GM18498 (cell line): ENCODE results near the gene PSMB4.
"Not testable (repeated sequence)": the region's sequence is repeated elsewhere in the genome, so short reads cannot be mapped to it uniquely, and the experiment has no call there.

Source experiments
- ATAC-seq: cut with Tn5 transposase; IDR thresholded peaks from one replicate; pipeline ENCODE4 v1.9.1; 2021; ENCODE audit warnings: mild to moderate bottlenecking, moderate library complexity; ENCODE audit not compliant: unreplicated experiment

Gene PSMB4

DNA sequence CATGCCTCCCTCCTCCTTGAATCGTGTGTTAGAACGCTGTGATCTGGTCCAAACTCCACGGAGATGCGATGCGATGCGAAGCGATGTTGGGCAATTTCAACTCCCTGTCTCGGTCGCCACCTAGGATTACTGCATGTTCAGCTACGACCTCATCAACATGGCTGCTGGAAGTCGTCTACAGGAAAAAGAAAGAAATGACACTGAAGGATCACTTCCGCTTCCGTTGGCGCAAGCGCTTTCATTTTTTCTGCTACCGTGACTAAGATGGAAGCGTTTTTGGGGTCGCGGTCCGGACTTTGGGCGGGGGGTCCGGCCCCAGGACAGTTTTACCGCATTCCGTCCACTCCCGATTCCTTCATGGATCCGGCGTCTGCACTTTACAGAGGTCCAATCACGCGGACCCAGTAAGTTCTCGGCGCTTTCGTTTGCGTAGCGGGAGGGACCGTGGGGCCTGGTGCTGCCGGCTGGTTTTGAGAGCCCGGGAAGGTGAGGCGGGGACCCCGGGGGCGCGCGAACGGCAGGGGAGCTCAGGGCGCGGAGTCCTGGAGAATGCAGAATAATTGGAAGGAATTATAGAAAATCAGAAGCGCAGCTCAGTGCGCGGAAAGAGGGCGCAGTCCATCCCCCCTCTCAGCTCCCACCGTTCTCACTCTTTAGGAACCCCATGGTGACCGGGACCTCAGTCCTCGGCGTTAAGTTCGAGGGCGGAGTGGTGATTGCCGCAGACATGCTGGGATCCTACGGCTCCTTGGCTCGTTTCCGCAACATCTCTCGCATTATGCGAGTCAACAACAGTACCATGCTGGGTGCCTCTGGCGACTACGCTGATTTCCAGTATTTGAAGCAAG lies at the start of gene PSMB4:
Gene PSMB4 (plus strand): TSS at position 250 of the 848 bp plus-strand sequence. CDS start 15 bp downstream, at position 265.
- ATAC-seq, result peak; percentile 88

GRCh38 chr1:151350323-151350722 lies 49.0 kb upstream of the PSMB4 start:
- not testable (repeated sequence) for ATAC-seq

DNA sequence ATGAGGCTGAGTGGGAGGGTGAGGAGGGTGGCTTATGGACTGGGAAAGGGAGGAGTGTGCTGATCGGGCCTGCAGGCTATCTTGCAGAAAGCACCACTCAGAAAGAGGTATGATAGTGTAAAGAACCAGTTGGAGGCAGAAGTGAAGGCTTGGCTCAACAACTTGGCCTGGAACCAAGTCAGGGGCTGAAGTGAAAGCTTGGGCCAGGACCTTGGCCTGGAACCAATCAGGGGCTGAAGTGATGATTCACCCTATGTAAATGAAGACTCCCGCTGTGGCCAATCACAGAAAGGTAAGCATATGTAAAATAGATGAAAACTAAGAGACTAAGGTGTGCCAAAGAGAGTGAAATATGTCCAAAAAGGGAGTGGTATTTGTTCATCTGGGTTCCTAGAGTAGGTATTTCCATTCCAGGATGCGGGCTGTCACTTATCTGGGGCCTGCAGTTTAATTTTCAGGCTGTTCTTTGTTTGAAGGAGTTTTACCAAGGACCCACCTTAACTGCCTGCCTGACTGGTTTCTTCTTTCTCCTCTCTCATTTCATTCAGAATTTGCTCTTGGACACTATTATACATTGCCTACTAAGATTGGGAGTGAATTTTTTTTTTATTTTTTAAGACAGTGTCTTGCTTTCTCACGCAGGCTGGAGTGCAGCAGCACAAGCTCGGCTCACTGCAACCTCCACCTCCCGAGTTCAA lies 47.2 kb upstream of the PSMB4 start:
- no peak for ATAC-seq

GRCh38 chr1:151356696-151357095 lies 42.7 kb upstream of the PSMB4 start:
- no peak for ATAC-seq

- no peak for ATAC-seq
Measured at GRCh38 chr1:151361883-151362282, 37.5 kb upstream of the PSMB4 start.

GRCh38 chr1:151362308-151363155 lies 36.8 kb upstream of the PSMB4 start:
- ATAC-seq, result no peak

DNA sequence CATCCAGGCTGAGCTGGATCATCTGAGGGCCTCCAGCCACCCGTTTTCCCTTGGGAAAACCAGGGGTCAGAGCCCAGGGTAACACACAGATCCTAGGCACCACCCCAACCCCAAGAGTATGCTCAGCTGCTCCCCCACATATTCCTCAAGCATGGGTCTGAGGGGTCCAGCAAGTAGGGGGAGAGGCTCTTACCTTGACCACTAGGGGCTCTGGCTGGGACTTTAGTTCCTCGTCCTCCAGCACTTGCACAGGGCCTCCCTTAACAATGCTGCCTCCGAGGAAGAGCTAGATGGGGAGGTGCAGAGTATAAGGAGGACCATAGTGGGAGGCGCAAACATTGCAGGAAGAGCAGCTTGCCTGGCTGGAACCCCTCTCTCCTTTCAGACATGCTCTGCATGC lies 34.4 kb upstream of the PSMB4 start:
- no peak for ATAC-seq

- ATAC-seq, result no peak
Measured at GRCh38 chr1:151367658-151368392, 31.5 kb upstream of the PSMB4 start.

- ATAC-seq, result no peak
Measured at GRCh38 chr1:151368393-151369301, 30.7 kb upstream of the PSMB4 start.

- ATAC-seq, result no peak
Measured at GRCh38 chr1:151369302-151369610, 30.1 kb upstream of the PSMB4 start.

DNA sequence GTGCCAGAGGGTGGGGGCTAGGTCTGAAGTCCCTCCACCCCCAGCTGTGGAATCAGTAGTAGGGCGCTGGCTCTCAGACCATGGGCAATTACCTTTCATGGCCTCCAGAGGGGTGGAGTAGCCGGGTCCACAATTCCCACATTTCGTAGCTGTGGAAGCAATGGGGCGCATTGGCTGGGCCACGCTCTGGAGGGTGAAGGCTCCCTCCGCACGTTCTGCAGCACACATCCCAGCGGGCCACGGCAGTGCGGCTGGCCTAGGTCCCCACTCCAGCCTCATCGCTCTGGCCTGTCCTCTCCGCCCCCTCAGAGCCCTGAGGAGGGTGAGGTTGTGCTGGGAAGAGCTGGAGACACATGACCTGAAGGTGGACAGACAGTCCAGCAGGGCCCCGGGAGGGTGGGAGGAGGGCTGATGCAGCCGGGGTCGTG lies 29.7 kb upstream of the PSMB4 start:
- ATAC-seq, result no peak

DNA sequence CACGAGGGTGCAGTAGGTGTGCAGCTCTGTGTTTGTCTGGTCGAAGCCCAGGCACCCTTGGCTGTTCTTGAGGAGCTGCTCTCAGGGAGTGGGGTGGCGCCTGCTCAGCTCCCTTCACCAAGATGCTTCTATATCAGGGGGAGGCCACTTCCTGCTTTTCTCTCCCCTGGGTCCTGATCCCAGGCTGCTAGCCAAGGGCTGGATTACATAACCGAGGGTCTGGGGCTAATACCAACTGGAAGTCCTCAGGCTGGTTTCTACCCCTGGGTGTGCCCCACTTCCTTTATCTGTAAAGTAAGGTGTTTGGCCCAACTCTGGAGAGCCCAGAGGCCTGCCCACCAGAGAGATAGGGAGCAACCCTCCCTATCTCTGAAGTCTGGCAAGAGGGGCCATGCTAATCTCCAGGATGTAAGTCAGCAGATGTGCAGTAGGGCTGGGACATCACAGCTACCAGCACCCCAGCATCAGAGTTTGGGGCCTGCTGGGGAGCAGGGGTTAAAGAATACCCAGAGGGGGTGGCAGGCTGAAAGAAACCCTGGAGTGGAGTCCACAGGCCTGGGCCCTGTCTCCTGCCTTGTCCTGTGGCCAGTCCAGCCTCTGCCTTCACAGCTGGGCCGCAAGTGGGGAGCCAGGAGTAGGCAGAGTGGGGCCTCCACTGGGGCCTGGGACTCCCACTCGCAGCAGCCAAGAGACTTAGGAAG lies 29.0 kb upstream of the PSMB4 start:
- ATAC-seq, result no peak

DNA sequence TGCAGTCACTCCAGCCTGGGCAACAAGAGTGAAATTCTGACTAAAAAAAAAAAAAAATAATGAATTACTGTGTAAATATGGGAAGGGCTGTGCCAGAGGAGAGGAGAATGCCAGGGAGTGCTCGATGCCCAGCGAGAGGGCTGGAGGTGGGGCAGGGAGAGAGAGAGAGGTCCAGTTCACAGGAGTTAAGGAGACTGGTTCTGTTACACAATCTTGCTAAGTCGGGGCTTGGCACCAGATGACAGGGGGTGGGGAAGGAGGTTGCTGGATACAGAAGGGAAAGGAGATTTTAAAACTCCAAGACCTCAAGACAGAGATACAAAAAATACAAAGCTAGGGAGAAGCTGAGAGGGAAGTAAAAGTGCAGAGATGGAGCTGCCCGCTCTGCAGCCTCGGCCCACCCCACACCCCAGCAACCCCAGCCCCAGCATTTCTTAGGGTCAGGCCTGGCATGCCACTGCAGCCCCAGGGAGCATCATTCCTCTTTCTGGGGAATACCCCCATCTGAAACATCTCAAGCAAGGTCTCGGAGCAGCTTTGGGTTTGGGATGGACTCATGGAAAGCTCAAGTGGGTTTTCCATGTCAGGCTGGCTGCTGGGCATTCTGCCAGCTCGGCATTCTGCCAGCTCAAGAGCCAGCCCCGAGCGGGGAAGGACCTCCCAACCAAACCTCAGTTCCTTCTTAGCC lies 27.9 kb upstream of the PSMB4 start:
- ATAC-seq, result no peak

DNA sequence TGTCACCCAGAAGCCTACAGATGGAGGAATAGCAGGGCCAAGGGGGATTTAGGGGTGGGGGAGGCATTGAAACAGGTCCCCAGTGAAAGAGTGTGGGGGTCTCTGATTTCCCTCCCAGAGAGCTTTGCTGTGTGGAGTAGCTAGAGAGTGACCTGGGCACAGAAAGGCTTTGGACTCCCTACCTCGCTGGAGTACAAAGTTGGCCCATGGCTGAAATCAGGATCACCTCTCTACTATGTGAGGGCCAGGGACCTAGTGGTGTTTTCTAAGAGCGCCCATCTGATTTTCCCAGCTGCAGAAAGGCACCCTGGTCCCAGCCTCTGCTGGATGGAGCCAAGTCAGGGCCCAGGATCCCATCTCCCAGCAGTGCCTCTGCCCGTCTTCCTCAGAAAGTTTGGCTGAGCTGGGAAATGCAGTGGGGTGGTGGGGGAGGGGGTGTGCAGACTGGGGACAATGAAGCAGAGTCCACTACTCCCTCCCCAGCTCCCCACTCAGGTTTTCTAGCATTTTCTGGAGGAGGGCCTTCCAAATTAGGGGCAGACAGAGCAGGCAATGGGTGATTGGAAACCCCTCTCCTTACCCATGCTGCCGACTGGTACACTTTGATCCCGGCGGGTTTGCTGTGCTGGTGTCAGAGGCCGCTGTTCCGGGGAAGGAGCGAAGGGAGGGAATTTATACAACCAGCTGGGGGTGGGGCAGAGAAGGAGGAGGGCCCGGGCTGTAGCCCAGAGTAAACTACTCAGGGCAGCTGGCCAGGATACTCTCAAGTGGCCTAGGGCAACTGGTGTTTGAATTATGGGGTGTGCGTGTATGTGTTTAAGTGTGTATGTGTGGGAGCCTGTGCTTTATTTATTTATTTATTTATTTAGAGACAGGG lies 27.1 kb upstream of the PSMB4 start, which contains the start of gene SELENBP1:
Gene SELENBP1 (minus strand): TSS at position 648 of the 877 bp plus-strand sequence. CDS start 64 bp downstream, at position 584.
- no peak for ATAC-seq

- ATAC-seq, result no peak
Measured at GRCh38 chr1:151373196-151373595, 26.2 kb upstream of the PSMB4 start.

- no peak for ATAC-seq
Measured at GRCh38 chr1:151377150-151377884, 22.1 kb upstream of the PSMB4 start.

DNA sequence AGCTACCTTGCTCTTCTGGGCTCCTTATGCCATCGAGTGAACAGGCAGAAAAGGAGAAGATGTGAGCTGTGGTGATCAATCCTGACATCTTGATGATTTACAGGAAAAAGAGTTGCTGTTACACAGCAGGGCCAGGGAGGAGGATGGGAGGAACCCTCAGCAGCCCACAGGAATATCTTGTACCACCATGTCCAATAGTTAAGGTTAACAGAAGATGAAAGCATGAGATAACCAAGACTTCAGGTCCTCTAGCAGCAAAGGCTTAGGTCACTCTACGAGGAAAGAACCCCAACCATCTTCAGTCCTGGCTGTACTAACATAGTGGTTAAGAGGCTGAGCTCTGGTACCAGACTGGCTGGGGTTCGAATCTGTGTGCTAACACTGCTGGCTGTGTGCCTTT lies 14.8 kb upstream of the PSMB4 start:
- no peak for ATAC-seq
